NCI-H446 (cell line): Measurements from ENCODE around the gene ZC3H12D.

ENCODE experiments used
- DNase-seq, 2 experiments: peaks; one replicate each; lab custom pipeline; 2025; lab: John Stamatoyannopoulos, UW

ZC3H12D gene

DNA sequence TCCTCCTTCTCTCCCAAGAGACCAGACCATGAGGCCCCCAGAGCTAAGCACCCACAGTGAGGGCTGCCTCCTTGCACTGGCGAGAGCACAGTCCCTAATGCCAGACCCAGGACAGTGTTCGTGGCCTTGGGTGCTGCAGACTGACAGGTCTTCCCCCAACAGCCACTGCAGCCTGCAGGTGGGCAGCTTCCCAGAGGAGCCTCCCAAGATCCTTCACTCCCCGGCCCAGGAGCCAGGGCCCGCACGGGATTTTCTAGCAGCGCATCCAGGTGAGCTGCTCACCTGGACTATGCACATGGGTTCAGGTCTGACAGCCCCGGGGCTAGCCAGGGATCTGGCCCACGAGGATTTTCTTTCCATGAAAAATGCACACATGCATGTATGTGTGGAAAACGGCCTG lies 43.1 kb downstream of the ZC3H12D start:
- no peak for DNase-seq

- no peak for DNase-seq
Observed at GRCh38 chr6:149440735-149441671, 43.8 kb downstream of the ZC3H12D start.

- no peak for DNase-seq
Observed at GRCh38 chr6:149439626-149440025, 45.2 kb downstream of the ZC3H12D start.

- no peak for DNase-seq
Observed at GRCh38 chr6:149438855-149439254, 46.0 kb downstream of the ZC3H12D start.

GRCh38 chr6:149437212-149437611 lies 47.6 kb downstream of the ZC3H12D start:
- DNase-seq, result no peak

DNA sequence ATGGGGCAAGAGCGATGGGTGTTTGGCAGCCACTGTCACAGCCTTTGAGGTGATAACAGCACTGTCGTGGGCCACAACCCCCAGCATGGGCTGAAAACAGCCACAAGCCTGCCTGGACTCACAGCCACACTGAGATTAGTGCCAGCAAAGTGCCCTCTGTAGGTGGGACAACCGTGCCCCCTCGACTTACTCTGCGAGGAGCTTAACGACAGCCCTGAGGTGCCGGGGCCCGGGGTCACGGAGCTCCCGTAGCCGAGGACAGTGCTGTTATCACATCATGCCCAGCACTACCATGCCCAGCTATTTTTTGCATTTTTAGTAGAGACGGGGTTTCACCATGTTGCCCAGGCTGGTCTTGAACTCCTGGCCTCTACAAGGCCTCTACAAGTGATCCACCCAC lies 48.2 kb downstream of the ZC3H12D start:
- DNase-seq, result no peak

DNA sequence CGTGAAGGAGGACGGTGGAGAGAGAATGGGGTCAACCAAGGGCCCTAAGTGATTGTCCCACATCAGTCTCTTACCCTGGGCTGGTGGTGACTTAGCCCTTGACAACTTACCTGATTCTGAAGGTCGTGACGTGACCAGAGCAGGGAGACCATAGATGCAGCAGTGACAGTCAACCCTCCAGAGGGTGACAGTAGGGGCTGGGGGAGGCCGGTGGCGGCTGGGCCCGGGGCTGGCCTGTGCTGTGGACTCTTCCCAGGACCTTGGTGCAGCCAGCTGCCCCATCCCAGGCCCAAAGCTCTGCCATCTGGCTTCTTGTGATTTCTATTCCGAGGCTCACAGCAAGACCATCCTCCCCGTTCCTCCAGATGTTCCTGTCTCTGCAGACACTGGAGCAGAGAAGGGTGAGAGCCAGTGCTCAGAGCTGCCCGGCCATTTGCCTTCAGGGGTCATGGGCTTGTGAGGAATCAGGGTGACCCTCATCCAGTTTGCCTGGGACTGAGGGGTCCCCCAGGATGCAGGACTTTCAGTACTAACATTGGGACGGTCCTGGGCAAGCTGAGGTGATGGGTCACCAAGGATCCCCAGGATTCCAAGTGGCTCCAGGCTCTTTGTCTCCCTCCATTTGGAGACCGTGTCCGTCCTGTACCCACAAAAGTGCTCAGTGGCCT lies 48.8 kb downstream of the ZC3H12D start:
- no peak for DNase-seq

GRCh38 chr6:149433881-149434280 lies 50.9 kb downstream of the ZC3H12D start:
- no peak for DNase-seq

DNA sequence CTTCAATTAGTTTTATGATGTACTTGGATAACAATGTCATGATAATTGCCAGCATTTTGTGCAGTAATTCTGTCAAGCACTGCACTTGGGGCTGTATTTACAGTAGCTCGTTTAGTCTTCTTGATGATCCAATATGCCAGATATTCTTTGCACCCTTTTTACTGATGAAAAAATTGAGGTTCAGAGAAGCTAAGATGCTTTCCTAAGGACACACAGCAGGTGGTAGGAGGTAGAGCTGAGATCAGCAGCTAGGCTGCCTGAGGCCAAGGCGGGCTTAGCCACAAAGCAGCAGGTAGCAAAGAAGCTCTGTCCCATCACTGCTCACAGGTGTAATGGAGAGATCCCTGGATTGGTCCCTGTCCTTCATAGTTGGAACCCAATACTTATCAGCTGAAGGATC lies 51.4 kb downstream of the ZC3H12D start:
- no peak for DNase-seq

DNA sequence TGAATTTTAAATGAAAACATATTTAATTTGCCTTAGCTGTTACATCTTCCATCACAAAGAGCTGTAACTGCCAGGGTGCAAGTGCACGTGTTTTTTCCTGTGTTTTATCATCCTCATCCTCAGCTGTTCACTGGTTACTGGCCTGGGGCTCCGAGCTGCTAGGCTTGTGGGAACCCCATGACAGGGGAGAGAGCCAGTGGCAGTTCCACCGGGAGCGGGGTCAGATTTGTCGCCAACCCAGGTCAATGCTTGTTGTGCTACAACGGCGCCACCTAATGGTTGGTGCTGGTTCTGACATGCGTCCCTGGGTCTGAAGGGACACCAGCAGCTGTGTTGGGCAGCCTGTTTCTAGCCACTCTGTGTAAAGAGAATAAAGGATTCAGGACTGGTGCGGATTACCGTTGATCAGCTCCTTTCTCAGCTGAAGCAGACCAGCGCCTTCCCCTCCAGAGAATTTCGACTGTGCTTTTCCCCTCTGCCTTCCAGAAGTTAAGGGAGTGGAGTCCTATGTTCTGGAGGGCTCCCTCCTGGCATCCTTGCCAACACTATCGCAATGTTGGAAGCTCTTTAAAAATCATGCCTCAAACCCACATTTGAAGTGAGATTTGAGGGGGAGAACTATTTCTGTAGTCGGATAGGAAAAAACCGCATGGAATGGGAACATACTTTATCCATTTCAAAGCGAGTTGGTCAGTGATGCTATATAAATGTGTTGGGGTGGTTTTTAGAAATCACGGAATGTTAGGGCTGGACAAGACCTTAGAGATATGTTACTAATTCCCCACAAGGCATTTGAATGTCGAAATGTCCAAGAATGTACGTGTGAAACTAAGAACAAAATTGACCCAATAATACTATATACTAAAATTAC lies 52.7 kb downstream of the ZC3H12D start:
- peak; percentile 3 to 70 for DNase-seq

DNA sequence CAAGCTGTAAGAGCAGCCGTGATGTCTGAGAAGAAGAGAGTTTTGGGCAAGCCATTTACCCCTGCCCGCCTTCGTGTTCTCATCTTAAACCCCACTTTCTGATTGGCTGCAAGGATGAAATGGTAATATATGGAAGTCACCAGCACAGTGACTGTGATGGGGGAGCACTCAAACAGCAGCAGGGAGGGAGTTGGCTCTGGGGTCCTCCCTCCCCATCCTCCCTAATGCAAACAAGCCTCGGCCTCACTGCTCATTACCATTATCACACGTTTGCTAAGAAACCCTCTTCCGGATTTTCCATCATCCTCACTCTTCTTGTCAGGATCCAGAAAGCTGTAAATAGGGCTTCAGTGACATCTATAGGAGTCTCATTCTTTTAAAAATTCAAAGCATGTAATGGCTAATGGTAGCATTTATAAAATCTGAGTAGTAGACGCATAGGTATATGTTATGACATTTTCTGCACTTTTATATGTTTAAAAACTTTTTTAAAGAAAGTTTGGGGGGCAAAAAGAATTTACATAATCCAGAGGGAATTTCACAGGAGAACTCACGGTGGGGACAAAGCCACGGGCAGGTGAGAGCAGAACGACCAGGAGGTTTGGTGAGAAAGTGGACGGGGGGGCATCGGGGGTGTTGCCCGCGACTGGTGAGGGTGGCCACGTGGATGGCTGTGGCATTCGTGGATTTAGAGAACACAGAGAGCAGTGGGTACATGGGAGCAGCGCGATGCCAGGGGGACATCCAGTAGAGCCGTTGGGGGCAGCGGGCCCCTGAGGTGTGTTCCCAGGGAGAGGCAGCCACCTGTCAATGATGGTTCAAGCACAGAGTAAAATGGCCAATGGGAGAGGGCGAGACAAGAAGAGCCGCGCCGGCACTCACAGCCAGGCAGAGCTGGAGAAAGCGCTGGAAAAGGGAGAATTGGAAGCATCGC lies 55.1 kb downstream of the ZC3H12D start:
- no peak for DNase-seq

GRCh38 chr6:149428606-149429005 lies 56.2 kb downstream of the ZC3H12D start:
- no peak for DNase-seq

DNA sequence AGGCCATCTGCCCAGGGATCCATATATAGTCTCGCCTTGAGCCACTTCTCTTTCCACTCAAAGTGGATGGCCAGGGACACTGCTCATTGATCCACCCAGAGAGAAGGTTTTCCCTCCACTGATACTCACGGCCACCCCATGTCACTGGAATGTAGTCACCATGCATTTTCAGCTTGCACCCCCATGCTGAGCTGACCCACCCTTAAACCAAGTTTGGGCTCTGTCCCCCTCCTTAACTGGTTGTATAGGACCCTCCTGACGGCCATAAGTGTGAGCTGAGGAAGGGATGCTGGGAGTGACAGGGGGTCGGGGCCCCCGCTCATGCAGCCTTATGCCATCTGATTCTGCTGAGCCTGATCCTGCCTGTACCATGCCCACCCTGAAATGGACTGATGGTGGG lies 59.1 kb downstream of the ZC3H12D start:
- DNase-seq, result no peak

DNA sequence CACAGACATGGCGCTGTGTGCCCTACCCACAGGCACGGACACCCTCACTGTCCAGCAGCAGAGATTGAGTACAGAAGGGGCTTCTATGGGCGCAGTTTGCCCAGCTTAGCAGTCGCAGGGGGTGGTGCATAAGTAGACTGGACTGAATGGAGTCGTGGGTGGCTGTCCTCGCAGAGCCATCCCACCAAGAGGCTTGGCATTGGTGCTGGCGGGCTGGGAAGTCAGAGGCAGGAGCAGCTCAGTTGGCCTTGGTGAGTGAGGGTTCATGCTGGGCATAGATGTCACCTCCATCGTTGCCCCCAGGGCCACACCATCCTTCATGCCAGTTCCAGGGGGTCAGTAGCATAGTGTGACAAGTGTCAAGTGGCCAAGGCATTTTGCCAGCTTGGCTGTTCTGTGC lies 59.6 kb downstream of the ZC3H12D start:
- no peak for DNase-seq

DNA sequence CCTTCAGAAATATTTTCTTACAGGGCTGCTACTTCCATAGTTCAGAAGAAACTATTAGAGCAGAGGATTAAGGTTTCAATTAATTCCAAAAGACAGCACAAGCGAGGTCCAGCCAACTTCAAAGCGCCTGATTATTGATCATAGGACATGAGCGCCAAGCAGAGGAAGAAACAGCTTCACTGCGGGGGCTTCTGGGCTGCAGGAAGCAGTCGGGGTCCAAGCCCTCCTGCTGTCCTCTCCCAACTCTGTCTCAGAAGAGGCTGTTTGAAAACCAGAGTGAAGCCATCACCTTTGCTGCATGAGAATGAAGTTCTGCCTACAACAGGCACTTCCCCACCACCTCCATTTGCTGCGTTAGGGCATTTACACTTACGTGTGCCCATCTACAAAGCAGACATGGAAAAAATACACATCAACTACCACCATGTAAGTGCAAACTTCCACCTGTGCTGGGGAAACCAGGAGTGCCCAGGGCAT lies 60.8 kb downstream of the ZC3H12D start:
- no peak for DNase-seq

GRCh38 chr6:149422581-149422980 lies 62.2 kb downstream of the ZC3H12D start:
- DNase-seq, result no peak

DNA sequence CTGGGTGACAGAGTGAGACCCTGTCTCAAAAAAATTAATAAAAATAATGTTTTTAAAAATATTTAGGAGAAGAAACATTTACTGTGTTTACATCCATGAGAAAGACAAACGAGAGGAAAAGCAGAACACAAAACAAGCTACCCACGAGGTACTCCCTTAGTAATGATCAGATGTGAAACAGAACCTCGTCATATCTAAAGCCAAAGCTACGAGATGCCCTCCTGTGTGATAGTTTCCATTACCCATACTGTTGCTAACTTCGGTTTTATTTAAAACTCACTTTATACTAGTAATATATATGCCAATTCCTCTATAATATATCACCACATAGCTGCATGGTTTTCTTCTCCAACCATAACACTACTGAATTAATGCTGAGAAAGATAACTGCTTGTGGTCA lies 63.7 kb downstream of the ZC3H12D start:
- no peak for DNase-seq

DNA sequence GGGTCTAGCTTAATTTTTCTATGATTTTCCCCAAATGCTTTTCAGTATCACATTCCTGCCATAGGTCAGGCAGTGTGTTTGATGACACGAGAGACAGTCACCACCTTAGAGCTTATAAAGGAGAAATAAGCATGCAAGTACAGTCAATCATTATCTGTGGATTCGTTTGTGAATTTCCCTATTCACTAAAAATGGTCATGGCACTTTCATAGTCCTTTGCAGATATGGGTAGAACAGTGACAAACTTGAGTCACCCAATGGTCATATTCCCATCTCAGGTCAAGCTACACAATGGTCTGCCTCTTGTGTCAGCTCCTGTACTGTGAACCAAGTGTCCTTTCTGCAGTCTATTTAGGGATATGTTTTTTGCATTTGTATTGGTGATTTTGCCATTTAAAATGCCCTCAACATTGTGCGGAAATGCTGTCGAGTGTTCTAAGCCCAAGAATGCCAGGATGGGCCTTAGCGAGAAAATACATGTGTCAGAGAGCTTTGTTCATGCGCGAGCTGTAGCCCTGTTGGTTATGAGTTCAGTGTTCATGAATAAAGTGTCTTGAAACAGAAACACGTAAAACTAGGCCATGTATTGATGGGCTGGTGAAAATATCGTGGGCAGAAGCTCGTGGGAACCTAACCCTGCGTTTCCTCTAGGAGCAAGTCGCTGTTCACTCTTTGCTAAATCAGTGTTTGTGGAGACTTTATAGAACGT lies 65.0 kb downstream of the ZC3H12D start:
- DNase-seq, result no peak

GRCh38 chr6:149414821-149415220 lies 70.0 kb downstream of the ZC3H12D start:
- DNase-seq, result no peak

GRCh38 chr6:149414009-149414408 lies 70.8 kb downstream of the ZC3H12D start:
- no peak for DNase-seq
